GM18873 (cell line): ENCODE data around the gene MSLN.
"Not testable (repeated sequence)": the region's sequence is repeated elsewhere in the genome, so short reads cannot be mapped to it uniquely, and the experiment has no call there.

Source experiments
- ATAC-seq: cut with Tn5 transposase; IDR thresholded peaks from one replicate; pipeline ENCODE4 v1.9.1; 2021; ENCODE audit warnings: mild to moderate bottlenecking, moderate library complexity, moderate number of reproducible peaks; ENCODE audit not compliant: unreplicated experiment, low FRiP score

Gene MSLN

GRCh38 chr16:734208-734980 is 26.1 kb upstream of the MSLN start:
- no peak for ATAC-seq

GRCh38 chr16:734981-735881 is 25.3 kb upstream of the MSLN start:
- ATAC-seq = no peak

GRCh38 chr16:735982-736453 is 24.5 kb upstream of the MSLN start:
- no peak for ATAC-seq

GRCh38 chr16:736936-737481 is 23.5 kb upstream of the MSLN start:
- no peak for ATAC-seq

GRCh38 chr16:739560-740458 is 20.7 kb upstream of the MSLN start:
- no peak for ATAC-seq

GRCh38 chr16:740459-740763 is 20.1 kb upstream of the MSLN start:
- peak; percentile 4 for ATAC-seq

GRCh38 chr16:740764-741505 is 19.6 kb upstream of the MSLN start, which contains the start of gene CIAO3:
CIAO3 (minus strand) TSS chr16:740997; CDS start chr16:740985, 12 bp downstream.
- peak; percentile 54 for ATAC-seq

GRCh38 chr16:741986-742629 is 18.4 kb upstream of the MSLN start:
- ATAC-seq = no peak

- ATAC-seq = not testable (repeated sequence)
Observed at GRCh38 chr16:742894-743293, 17.6 kb upstream of the MSLN start.

- no peak for ATAC-seq
Observed at GRCh38 chr16:743794-744500, 16.6 kb upstream of the MSLN start.

- no peak for ATAC-seq
Observed at GRCh38 chr16:745739-746138, 14.8 kb upstream of the MSLN start.

GRCh38 chr16:746637-747036 is 13.9 kb upstream of the MSLN start:
- ATAC-seq = no peak

- no peak for ATAC-seq
Observed at GRCh38 chr16:747978-748746, 12.4 kb upstream of the MSLN start.

- no peak for ATAC-seq
Observed at GRCh38 chr16:749010-749409, 11.5 kb upstream of the MSLN start.

- ATAC-seq = no peak
Observed at GRCh38 chr16:750485-750884, 10.0 kb upstream of the MSLN start.

GRCh38 chr16:751152-752006 is 9.2 kb upstream of the MSLN start:
- ATAC-seq = no peak

- ATAC-seq = no peak
Observed at GRCh38 chr16:752007-752312, 8.6 kb upstream of the MSLN start.
